Medulla oblongata (tissue), 1 donor: ENCODE results near the gene POP4.
"Not testable (repeated sequence)": the region's sequence is repeated elsewhere in the genome, so short reads cannot be mapped to it uniquely, and the experiment has no call there.

Experiments
- DNase-seq: peaks from one replicate; pipeline ENCODE4 v3.0.0-alpha.2; 2015; ENCODE audit errors: extremely low spot score

POP4 gene

DNA sequence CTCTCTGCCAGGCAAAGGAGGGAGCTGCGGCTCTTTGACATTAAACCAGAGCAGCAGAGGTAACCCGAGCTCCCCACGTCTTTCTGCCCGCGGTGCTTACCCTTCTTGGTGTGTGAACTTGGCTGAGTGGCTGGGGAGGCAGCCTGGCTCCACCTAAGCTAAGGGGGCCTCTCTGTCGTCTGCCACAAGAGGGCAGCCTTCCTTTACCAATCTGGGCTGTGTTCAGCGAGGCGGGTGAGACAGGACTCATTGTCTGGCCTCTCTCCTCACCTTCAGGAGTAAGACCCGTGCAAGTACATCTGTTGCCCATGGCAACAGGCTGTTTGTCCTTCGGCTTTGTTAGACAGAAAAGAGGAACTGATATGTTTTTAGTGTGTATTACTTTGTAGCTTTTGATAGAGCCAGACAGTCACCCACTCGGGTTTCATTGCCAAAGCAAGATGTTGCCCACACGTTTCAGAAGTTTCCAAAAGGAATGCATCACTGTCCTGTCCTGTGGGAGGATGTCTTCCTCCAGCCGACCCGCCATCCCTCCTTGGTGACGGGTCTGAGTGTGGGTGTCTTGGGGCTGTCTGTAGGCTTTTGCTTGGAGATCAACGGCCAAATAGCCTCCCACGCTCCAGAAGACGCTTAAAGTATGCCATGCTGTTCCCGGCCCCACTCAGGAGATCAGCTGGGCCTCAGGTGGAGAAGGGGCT lies 4.6 kb downstream of the POP4 start:
- DNase-seq: peak; percentile 91

DNA sequence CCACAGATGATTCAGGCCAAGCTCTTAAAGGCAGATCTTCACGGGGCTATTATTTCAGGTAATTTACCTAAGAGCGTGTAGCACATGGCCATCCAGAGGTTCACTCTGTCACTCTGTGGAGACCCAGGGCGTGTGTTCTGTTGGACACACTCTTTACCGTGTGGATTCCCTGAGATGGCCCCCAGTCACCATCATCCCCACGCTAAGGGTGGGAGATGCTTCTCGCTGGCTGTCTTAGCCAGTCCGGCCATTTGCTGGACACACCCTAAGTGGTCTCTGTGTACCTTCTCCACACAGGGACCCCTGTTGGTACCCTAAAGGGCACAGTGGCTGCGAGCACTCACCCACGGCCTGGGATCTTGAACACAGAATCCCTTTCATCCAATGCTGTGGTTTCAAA lies 6.0 kb downstream of the POP4 start:
- no peak for DNase-seq

DNA sequence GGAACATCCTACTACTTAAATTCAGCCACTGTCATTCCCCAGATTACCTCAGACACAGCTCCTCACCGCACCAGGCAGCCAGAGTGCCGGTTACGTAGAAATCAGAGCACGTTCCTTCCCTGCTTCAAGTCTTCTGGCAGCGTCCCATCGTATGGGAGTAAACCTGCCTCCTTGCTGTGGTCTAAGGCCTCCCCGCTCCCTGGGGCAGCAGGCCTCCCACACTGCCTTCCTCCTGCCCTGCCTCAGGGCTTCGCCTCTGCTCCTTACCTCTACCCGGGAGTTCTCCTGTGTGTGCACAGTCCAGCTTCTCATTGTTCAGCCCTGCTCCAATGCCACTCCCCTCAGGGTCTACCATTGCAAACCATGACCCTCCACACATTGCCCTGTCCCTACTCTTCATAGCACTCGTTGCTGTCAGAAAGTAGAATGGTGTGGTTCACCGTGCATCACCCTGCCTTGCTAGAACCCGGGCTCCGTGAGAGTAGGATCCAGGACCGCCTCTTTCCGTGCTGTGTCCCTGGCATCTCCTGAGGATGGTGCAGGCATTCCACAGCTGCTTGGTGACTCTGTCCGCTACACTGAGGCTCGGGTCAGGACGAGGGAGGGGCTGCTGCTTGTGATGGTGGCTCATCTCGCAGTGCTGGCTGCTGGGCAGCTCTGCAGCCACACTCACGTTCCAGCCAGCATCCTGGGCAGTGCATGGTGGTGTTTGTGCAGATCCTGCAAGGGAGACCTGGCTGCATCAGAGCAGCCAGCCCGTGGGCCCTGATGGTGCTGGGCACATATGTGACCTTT lies 6.9 kb downstream of the POP4 start:
- no peak for DNase-seq

DNA sequence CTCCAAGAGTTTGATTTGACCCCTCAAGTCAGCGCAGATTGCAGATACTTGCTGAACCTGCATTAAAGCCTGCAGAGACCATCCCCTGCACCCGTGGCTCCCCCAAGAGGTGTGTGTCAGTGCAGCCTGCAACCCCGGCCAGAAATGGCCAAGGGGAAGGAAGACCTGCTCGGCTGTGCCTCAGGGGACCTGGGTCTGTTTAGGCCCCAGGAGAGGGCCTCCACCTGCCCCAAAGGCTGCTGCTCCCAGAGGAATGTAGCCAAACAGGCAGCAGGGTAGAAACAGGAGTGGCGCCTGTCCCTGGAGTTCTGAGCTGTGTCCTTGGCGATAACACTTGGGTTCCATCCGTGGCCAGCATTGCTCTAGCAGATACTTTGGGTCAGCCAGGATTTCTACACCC lies 8.0 kb downstream of the POP4 start:
- no peak for DNase-seq

DNA sequence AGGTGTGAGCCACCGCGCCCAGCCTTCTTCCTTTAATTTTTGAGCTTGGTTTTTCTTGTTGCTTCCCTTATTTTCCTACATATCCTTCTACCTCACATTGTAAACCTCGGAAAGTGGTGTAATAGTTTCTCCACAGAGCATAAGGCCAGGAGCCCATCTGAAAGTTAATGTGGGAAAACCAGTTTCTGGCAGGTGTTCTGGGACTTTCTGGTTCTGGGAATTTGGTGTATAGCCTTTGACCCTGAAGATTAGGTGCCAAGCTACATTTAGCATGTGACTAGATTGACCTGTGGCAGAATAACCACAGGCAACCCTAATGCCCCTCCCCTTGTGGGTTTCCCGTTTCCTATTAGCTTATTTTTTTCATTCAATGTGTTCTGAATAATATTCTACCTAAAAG lies 8.7 kb downstream of the POP4 start:
- DNase-seq: no peak

DNA sequence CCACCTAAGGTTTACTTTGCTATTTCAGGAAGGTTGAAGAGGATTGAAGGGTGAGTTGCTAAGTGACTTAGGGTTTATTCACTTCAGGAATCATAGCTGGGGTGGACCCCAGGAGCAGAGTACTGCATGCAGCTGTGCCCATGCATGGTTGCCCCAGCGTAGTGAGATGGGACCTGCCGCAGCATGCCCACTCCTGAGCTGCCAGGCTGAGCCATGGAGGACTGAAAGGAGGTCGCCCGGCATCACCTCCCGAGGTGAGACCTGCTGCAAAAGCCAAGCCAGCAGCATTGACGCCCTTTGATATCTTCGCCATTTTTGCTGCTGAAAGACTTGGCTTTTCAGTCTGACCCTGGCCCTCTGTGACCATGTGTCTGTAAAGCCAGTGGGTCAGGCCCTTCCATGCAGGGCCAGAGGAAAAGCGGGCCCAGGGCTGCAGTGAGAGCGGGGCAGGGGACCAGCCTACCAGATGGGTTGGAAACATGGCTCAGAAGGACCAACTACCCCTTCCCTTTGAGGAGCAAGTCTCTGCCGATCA lies 9.9 kb downstream of the POP4 start:
- no peak for DNase-seq

DNA sequence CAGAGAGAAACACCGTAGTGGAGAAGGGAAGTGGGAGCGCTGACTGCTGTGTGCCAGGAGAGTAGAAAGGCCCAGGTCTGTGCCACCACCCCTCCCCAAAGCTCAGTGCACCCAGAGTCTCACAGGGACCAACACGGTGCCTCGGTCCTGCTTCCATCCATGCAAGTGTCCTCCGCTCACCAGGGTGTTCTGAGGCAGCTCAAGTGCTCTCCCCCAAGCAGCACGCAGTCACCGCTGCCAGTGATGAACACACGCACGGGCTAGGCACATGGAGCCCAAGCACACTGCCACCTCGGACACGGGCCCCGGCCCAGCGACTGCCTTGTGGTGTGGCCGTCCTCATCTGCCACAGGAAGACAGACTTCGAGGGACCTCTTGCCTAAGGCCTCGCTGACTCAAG lies 10.5 kb downstream of the POP4 start:
- DNase-seq: no peak

DNA sequence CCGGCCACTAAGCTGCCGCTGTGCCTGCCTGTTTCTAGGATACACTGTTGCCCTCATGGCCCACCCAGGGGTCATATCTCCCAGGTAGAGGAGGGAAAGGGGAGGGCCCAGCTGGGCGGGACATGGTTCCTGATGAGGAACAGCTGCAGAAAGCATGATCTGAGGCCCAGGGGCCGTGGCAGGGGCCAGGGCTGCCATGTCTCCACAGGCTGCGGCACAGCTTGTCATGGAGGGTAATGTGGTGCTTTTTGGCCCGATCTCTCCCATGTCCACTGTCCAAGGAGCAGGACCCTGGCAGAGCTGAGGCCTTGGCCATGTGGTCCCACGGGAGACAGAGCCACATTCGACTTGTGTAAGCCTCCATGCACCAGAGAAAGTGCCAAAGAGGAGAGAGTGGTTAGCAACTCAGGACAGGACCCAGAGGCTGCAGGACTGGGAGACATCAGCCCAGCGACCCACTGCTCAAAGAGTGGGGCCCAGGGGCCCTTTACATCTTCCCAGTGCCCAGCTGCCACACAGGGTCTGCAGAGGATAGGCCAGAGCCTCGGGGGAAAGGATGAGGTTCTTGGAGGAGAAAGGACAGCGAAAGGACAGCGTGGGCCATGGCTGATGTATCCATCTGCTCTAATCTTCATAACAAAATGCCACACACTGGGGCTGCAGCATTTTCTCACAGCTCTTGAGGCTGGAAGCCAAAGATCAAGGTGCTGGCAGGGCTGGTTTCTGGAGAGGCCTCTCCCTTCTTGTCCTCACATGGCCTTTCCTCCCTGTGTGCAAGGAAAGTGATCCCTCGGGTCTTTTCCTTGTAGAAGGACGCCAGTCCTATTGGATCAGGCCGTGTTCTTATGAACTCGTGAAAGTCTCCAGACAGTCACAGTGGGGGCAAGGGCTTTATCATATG lies 11.5 kb downstream of the POP4 start:
- no peak for DNase-seq

DNA sequence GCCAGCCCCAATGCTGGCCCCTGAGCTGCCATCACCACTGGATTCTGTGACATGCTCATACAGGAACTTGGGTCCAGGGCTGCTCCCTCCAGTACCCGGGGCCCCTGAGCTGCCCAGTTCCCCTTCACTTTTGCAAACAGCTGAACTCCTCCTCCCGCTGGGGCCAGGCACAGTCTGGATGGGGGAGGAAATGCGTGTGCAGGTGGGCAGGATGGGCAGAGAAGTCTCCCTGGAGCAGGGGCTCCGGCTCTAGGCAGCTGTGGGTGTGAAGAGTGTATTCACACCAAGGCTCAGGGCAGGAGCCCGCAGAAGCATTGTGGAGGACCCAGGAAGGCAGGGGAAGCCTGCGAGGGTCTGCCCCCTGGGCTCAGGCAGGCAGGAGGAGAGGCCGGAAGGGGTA lies 12.4 kb downstream of the POP4 start:
- DNase-seq: no peak

DNA sequence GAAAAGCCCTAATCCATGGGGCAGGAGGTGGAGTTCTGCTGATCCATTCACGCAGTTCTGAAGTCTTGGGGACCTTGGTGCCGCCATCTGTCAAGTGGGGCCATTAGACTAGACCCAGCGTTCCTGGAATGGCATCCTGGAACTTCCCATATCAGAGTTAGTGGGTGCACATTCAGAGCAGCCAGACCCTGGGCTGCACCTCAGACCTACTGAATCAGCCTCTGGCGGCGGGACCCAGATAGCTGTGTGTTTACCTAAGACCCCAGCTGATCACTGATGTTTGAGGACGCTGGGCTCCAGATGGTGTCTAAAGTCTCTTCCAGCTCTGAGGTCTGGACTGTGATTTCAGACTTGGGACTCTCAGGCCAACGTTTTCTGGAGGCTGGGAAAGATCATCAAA lies 12.8 kb downstream of the POP4 start:
- DNase-seq: no peak

DNA sequence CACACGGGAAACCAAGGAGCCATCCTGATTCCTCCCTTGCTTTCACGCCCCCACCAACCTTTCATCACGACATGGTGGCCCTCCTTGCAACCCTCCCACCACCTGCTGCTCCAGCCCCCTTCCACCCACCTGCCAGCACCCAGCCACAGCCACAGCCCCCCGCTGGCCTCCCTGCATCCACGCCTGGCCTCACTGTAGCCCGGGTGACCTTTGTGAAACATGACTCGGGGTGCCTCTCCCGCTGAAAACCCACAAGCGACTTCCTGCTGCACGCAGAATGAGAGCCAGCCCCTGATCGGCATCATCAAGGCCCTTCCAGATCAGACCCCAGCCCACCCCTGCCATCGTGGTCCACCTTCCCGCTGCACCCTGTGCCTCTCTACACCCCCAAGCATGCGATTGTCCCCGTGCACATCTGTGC lies 14.9 kb downstream of the POP4 start:
- no peak for DNase-seq

DNA sequence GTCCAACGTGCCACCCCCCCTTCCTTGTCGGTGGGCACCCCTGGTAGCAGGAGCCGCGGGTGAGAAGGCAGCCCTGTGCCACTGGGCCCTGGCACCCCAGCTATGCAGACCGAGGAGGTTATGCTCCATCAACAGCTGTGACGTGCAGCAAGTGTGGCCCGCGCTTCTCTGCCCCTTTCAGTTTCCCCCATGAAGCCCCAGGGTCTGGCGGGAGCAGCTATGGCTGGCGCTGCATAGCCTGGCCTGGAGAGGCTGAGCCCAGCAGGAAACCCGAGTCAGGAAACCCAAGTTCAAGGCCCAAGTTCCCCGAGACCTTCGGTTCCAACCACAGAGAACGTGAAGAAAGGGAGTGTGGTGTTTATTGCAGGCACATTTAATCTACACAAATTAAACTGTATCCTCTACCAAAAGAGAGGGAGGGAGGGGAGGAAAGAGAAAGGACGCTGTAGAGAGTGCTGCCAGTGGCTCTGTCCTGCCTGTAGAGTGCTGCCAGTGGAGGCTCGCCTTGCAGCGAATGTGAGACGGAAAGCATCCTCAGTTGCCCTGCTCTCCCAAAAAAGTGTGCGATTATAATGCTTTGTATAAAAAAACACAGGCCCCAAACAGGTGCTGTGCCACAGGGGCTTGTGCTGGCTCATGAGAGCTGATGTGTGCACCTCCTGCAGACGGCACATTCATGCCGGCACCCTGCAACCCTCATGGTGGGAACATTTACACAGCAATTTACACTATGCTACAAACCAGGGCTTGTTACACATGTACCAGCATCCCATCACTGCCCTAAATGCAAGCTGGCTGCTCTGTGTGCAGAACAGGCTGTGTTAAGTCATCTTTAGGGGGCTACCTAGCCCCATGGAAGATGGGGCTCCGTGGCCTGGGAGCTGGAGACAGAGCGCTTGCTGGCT lies 16.3 kb downstream of the POP4 start:
- no peak for DNase-seq

DNA sequence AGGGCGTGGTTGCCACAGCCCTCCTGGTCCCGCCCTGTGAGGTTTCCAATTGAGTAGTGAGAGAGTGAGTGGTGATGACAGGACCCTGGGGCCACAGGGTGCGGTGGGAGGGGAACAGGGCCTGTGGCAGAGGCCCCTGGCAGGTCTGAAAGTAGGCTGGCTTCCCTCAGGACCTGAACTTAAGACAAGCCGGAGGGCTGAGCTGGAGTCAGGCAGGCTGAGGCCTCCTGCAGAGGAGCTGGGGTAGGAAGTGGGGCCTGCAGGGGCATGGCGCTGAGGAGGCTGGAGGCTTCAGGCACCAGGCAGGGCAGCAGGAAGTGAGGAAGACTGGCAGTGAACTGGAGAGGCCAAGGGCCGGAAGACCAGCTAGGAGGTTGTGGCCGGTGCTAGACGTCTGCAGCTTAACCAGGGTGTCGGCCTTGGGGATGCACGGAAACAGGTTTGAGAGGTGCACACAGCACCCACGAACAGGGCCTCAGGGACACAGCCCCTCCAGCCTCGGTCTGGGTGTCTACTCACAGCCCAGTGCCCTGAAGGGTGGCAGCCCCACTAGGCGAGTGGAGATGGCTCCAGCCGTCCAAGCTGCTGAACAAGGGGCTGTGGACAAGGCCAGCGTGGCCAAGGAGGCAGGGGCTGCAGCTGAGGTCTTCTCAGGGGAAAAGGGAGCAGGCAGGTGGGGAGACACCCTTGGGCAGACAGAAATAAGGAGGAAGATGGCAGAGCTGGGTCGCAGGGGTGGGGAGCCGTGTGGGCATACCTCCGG lies 17.8 kb downstream of the POP4 start:
- no peak for DNase-seq

DNA sequence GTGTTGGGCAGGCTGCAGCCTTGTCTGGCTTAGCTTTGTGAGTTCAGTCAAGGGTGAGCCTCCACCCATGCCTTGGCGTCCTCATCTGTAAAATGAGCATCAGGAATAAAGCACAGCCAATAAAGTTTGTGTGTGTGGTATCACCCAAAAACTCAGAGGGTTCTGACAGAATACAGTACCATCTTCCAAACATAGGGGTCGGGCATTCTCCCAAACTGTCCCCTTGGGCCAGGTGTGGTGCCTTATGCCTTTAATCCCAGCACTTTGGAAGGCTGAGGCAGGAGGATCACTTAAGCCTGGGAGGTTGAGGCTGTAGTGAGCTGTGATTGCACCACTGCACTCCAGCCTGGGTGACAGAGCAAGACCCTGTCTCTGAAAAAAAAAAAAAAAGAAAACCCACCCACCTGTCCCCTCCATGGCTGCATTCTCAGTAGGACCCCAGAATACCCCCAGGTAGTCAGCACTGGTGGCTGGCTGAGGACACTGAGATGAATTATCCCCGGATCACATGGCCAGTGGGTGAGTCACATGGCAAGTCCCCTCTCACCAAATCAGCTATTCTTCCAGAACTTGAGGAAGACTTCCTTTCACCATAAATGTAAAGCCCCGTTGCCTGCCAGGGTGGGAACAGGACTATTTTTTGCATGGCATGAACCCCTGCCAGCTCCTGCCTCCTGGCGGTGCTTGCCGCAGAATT lies 18.6 kb downstream of the POP4 start:
- no peak for DNase-seq

DNA sequence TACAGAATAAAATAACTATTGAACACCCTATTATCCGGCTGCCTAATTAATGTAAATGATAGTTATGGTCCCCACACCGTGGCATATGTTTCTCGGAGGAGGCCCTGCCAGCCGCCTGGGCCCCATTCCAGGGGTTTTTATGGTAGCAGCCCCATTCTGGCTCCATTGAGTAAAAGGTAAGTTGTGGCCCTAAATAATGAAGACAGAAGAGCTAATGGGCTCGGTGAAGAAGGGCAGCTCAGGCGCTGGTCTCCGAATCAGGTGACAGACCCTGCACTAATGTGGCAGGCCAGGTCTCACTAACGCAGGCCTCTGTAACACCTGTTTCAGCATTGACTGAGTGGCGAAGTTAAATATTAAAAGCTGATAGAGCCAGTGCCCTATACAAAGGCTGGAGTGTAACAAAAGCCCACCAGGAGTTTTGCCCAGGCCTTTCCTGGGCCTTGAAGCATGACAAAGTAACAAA lies 19.1 kb downstream of the POP4 start:
- DNase-seq: no peak

DNA sequence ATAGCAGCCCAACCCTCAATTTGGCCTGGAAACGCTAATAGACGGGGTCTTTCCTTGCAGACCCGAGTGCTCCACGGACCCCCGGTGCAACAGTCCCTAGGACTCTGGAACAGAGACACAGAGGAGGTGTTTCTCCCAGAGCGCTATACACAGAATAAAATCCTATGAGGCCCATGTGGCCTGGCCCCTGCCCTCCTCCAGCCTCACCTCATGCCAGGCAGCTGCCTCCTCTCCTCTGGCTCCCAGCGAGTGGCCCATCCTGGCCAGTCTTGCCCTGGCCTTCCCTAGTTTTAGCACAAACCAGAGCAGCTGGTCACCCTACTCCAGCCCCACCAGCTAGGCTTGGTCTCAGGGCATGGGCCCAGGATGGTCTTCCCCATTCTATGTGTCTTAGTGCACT lies 20.3 kb downstream of the POP4 start:
- DNase-seq: no peak

DNA sequence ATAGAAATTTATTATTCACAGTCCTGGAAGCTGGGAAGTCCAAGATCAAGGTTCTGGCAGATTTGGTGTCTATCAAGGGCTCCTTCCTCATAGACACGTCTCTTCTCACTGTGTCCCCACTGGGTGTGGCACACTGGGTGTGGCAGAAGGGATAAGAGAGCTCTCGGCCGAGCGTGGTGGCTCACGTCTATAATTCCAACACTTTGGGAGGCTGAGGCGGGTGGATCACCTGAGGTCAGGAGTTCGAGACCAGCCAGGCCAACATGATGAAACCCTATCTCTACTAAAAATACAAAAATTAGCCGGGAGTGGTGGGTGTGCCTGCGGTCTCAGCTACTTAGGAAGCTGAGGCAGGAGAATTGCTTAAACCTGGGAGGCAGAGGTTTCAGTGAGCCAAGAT lies 20.7 kb downstream of the POP4 start:
- DNase-seq: not testable (repeated sequence)

DNA sequence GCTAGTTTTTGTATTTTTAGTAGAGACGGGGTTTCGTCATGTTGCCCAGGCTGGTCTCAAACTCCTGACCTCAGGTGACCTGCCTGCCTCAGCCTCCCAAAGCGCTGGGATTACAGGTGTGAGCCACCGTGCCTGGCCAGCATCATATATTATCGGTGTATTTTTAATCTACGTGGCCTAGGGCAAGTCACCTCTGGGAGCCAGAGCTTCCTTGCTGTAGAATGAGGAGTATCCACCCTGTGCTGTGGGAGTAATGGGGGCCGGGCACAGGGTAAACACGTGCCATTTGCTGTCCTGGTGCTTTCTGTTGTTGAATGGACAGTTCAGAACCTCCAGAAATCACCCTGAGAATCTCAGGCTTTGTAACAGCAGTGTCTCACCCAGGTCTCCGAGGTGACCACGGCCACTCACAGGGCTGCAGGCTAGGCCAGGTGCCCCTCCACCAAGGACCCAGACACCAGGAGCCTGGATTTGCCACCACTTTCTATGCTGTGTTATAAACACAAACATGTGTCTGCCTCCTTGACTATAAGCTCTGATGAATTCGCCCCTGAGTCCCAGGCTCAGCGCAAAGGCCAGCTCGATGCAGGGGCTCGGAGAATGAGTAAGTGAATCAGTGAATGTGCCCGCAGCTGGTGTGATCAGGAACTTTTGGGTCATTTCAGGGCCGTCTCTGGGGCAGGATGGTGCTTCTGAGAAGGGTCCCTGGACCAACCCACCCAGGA lies 22.7 kb downstream of the POP4 start:
- no peak for DNase-seq
